KMS-11 (cell line): ENCODE results near the gene RAI14.

Experiments used
- H2AFZ ChIP-seq: fragments of 200-600 bp; sonication (generic); 2 replicates; pipeline ENCODE4 v1.6.1; 2016; ENCODE audit warnings: antibody characterized with exemption, mixed run types, low read depth
- H3K27ac ChIP-seq: fragments of 200-600 bp; sonication (generic); 2 replicates; pipeline ENCODE4 v1.6.1; 2016; ENCODE audit warnings: mild to moderate bottlenecking, mixed run types
- H3K27me3 ChIP-seq: fragments of 200-600 bp; sonication (generic); 2 replicates; pipeline ENCODE4 v1.6.1; 2017; ENCODE audit warnings: mild to moderate bottlenecking, low read depth, mixed run types, moderate library complexity; ENCODE audit not compliant: insufficient read depth
- H3K36me3 ChIP-seq: fragments of 200-600 bp; sonication (generic); 2 replicates; pipeline ENCODE4 v1.6.1; 2017; ENCODE audit warnings: mild to moderate bottlenecking, mixed run types; ENCODE audit not compliant: insufficient read depth
- H3K4me1 ChIP-seq: fragments of 200-600 bp; sonication (generic); 2 replicates; pipeline ENCODE4 v1.6.1; 2016; ENCODE audit warnings: mild to moderate bottlenecking, low read depth, mixed run types; ENCODE audit not compliant: poor library complexity, severe bottlenecking
- H3K4me2 ChIP-seq: fragments of 200-600 bp; sonication (generic); 2 replicates; pipeline ENCODE4 v1.7.0; 2016; ENCODE audit warnings: mild to moderate bottlenecking, mixed run types
- H3K4me3 ChIP-seq: fragments of 200-600 bp; sonication (generic); IDR thresholded peaks from 2 replicates; pipeline ENCODE4 v1.6.1; 2017; ENCODE audit warnings: low read depth, low read length, mixed read lengths; ENCODE audit not compliant: insufficient read depth
- H3K79me2 ChIP-seq: fragments of 200-600 bp; sonication (generic); 2 replicates; pipeline ENCODE4 v1.6.1; 2016; ENCODE audit warnings: low read depth, mixed run types; ENCODE audit not compliant: insufficient read depth
- H3K9ac ChIP-seq: fragments of 200-600 bp; sonication (generic); 2 replicates; pipeline ENCODE4 v1.6.1; 2016; ENCODE audit warnings: mild to moderate bottlenecking, mixed run types
- H4K20me1 ChIP-seq: fragments of 200-600 bp; sonication (generic); 2 replicates; pipeline ENCODE4 v1.6.1; 2016; ENCODE audit warnings: mild to moderate bottlenecking, mixed run types; ENCODE audit not compliant: insufficient read depth
- TF ChIP-seq, protein P1 (sequence below): fragments of 200-600 bp; sonication (generic); conservative IDR thresholded peaks from 2 replicates; pipeline ENCODE4 v1.6.1; 2017; ENCODE audit warnings: low read depth, mild to moderate bottlenecking, antibody characterized with exemption, low read length, moderate library complexity, mixed read lengths

The RAI14 gene

DNA sequence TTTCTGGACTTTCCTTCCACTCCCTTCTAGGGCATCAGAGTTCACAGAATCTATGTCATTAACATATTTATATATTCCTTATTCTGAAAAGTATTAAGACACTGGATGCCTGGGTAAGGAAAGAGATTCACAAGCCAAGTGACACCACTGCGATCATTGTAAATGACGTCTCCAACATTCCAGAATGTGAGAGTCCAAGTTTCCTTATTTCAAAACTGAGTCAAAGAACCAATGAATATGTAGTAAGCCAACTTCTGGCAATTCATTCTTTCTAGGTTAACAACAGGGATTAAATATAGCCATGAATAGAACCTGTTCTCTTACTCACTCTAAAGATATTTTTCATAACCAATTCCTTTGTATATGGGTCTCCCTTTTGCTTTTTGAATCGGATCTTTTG is 18.1 kb downstream of the RAI14 start:
- Histone ChIP-seq H3K79me2 (no peaks in the 10 kb centered on the region), H3K27me3 (no peaks in the 10 kb centered on the region), H2AFZ (no peak overlapping the region), H4K20me1 (no peaks in the 10 kb centered on the region), H3K4me2 (no peak overlapping the region), H3K9ac (no peak overlapping the region), H3K4me1 (no peaks in the 10 kb centered on the region), H3K36me3 (no peaks in the 10 kb centered on the region), H3K4me3 (no peak overlapping the region), H3K27ac (no peak overlapping the region)
- TF ChIP-seq, protein P1, sequence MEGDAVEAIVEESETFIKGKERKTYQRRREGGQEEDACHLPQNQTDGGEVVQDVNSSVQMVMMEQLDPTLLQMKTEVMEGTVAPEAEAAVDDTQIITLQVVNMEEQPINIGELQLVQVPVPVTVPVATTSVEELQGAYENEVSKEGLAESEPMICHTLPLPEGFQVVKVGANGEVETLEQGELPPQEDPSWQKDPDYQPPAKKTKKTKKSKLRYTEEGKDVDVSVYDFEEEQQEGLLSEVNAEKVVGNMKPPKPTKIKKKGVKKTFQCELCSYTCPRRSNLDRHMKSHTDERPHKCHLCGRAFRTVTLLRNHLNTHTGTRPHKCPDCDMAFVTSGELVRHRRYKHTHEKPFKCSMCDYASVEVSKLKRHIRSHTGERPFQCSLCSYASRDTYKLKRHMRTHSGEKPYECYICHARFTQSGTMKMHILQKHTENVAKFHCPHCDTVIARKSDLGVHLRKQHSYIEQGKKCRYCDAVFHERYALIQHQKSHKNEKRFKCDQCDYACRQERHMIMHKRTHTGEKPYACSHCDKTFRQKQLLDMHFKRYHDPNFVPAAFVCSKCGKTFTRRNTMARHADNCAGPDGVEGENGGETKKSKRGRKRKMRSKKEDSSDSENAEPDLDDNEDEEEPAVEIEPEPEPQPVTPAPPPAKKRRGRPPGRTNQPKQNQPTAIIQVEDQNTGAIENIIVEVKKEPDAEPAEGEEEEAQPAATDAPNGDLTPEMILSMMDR: no peak

DNA sequence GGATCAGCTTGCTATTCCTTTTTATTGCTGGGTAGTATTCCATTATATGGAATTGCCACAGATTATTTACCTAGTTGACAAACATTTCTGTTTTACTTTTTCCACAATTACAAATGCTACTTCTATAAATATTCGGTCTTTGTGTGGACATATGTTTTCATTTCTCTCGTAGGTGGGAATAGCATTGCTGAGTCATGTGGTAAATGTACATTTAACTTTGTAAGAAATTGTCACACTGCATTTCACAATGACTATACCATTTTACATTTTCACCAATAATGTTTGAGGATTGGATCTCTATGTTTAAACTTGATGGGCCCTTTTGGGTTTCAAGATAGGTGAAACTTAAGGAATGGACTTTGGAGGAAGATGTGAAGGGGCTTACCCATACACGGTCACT is 19.7 kb downstream of the RAI14 start:
- Histone ChIP-seq H4K20me1 (no peaks in the 10 kb centered on the region), H2AFZ (no peak overlapping the region), H3K79me2 (no peaks in the 10 kb centered on the region), H3K27ac (no peak overlapping the region), H3K4me2 (no peak overlapping the region), H3K36me3 (no peaks in the 10 kb centered on the region), H3K4me1 (no peaks in the 10 kb centered on the region), H3K9ac (no peak overlapping the region), H3K4me3 (no peak overlapping the region), H3K27me3 (no peaks in the 10 kb centered on the region)
- TF ChIP-seq, protein P1: no peak

DNA sequence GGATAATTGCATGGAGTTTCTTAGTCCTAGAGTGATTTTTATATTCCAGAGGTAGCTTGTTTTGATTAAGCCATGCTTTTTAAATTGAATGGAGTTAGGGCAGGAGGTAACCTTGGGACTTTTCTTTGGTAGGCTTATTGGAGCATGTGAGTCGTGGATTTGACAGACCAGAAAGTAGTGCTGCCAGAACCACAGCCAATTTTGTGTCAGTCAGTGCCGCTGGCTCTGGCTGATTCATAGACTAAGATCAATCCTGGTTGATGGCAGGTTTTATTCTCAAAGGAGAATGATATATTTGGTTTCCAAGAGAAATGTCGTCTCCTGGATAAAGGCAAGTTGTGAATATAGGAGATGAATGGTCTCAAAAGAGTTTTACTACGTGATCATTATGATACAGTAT is 20.3 kb downstream of the RAI14 start:
- Histone ChIP-seq H4K20me1 (no peaks in the 10 kb centered on the region), H3K4me1 (no peaks in the 10 kb centered on the region), H3K4me3 (no peak overlapping the region), H3K4me2 (no peak overlapping the region), H3K79me2 (no peaks in the 10 kb centered on the region), H3K9ac (no peak overlapping the region), H3K27ac (no peak overlapping the region), H2AFZ (no peak overlapping the region), H3K27me3 (no peaks in the 10 kb centered on the region), H3K36me3 (no peaks in the 10 kb centered on the region)
- TF ChIP-seq, protein P1: no peak

DNA sequence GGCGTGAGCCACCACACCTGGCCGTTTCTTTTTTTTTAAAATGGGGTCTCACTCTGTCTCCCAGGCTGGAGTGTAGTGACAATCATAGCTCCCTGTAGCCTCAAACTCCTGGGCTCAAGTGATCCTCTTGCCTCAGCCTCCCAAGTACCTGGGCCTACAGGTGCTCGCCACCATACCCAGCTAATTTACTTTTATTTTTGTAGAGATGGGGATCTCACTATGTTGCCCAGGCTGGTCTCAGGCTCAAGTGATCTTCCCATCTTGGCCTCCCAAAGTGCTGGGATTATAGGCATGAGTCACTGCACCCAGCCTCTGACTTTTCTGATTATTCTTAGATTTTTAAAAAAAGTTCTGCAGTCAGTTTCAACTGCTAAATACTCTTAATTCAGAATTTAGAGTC is 21.3 kb downstream of the RAI14 start:
- Histone ChIP-seq H3K9ac (no peak overlapping the region), H3K4me3 (no peak overlapping the region), H3K36me3 (no peaks in the 10 kb centered on the region), H2AFZ (no peak overlapping the region), H4K20me1 (no peaks in the 10 kb centered on the region), H3K27ac (no peak overlapping the region), H3K4me1 (no peaks in the 10 kb centered on the region), H3K27me3 (no peaks in the 10 kb centered on the region), H3K79me2 (no peaks in the 10 kb centered on the region), H3K4me2 (no peak overlapping the region)
- TF ChIP-seq, protein P1: no peak

DNA sequence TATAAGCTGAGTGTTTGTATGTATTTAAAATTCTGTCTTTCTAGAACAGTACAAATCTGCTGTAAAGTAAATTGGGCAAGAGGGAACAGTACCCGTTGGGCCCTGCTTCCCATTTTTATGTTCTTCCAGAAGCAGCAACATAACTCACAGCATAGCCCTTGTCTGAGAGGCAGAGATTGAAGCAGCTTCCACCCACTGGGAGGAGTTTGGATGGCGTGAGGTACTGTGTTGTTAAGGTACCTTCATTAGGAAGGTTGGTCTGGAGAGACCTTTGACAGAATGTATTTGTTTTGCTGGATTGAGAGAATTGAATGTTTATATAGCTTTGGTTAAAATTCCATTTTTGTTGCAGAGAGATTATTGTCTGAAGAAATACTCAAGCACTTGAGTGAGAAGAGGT is 24.8 kb downstream of the RAI14 start:
- H2AFZ ChIP-seq: no peak overlapping the region
- TF ChIP-seq, protein P1: no peak
- H3K4me1 ChIP-seq: no peaks in the 10 kb centered on the region
- H4K20me1 ChIP-seq: no peaks in the 10 kb centered on the region
- no peaks in the 10 kb centered on the region for H3K79me2 ChIP-seq
- no peak overlapping the region for H3K27ac ChIP-seq
- H3K4me3 ChIP-seq: no peak overlapping the region
- no peak overlapping the region for H3K9ac ChIP-seq
- no peak overlapping the region for H3K4me2 ChIP-seq
- no peaks in the 10 kb centered on the region for H3K27me3 ChIP-seq
- H3K36me3 ChIP-seq: no peaks in the 10 kb centered on the region
